Mesothelial cell of epicardium (in vitro differentiated cells): ENCODE measurements around the gene FGGY. TPM values are rescaled to one million over a fixed set of nuclear protein-coding genes. Genes with fewer than 3 reads are reported as not detected.

ENCODE experiments used
- DNase-seq, 2 experiments: peaks; one replicate each; pipeline ENCODE4 v3.0.0; 2021; ENCODE audit warnings: low spot score in 2 of 2; ENCODE audit not compliant: unreplicated experiment in 2 of 2
- H3K27ac Mint-ChIP-seq: 2 replicates; pipeline ENCODE4 v1.8.0; 2021; ENCODE audit warnings: mixed read lengths
- H3K27me3 Mint-ChIP-seq: 2 replicates; pipeline ENCODE4 v1.8.0; 2021; ENCODE audit warnings: low read depth, mixed read lengths
- H3K36me3 Mint-ChIP-seq: 2 replicates; pipeline ENCODE4 v1.8.0; 2021; ENCODE audit warnings: mixed read lengths
- H3K4me1 Mint-ChIP-seq: 2 replicates; pipeline ENCODE4 v1.8.0; 2021; ENCODE audit warnings: mixed read lengths
- H3K4me3 Mint-ChIP-seq: 2 replicates; pipeline ENCODE4 v1.8.0; 2021; ENCODE audit warnings: mild to moderate bottlenecking, moderate library complexity, mixed read lengths
- H3K9me3 Mint-ChIP-seq: 2 replicates; pipeline ENCODE4 v1.8.0; 2021; ENCODE audit warnings: mixed read lengths
- CTCF ChIP-seq: fragments of 200-600 bp; sonication (generic); IDR thresholded peaks from one replicate; pipeline ENCODE4 v1.5.0; 2021; ENCODE audit warnings: antibody characterized with exemption; ENCODE audit not compliant: unreplicated experiment
- total RNA-seq: library from RNA; stranded (reverse); gene quantifications from 3 replicates; pipeline ENCODE4 v1.2.1, GENCODE V29; 2021

The FGGY gene
- total RNA-seq, 1 donor from 2014 or later, result 21.8 TPM

- no peak for DNase-seq
- Mint-ChIP-seq H3K27ac (peak overlapping the region; percentile 26), H3K4me1 (peaks cover 54% of the 10 kb centered on the region), H3K27me3 (no peaks in the 10 kb centered on the region), H3K4me3 (no peak overlapping the region), H3K36me3 (no peaks in the 10 kb centered on the region), H3K9me3 (no peaks in the 10 kb centered on the region)
- TF ChIP-seq CTCF, result no peak
These were observed 472.2 kb downstream of the FGGY start for GRCh38 chr1:59768792-59769735.

GRCh38 chr1:59769736-59770095 is 472.8 kb downstream of the FGGY start:
- Mint-ChIP-seq H3K4me3 (no peak overlapping the region), H3K9me3 (no peaks in the 10 kb centered on the region), H3K4me1 (peaks cover 51% of the 10 kb centered on the region), H3K27me3 (no peaks in the 10 kb centered on the region), H3K27ac (no peak overlapping the region), H3K36me3 (no peaks in the 10 kb centered on the region)
- DNase-seq, result no peak
- no peak for TF ChIP-seq CTCF

GRCh38 chr1:59771361-59771760 is 474.5 kb downstream of the FGGY start:
- DNase-seq, result no peak
- Mint-ChIP-seq H3K27me3 (no peaks in the 10 kb centered on the region), H3K9me3 (no peaks in the 10 kb centered on the region), H3K27ac (no peak overlapping the region), H3K36me3 (no peaks in the 10 kb centered on the region), H3K4me3 (no peak overlapping the region), H3K4me1 (peaks cover 38% of the 10 kb centered on the region)
- no peak for TF ChIP-seq CTCF

GRCh38 chr1:59775480-59775879 is 478.6 kb downstream of the FGGY start:
- Mint-ChIP-seq H3K9me3 (no peaks in the 10 kb centered on the region), H3K27me3 (no peaks in the 10 kb centered on the region), H3K36me3 (no peaks in the 10 kb centered on the region), H3K4me3 (no peak overlapping the region), H3K27ac (no peak overlapping the region), H3K4me1 (peaks cover 8% of the 10 kb centered on the region)
- DNase-seq, result no peak
- no peak for TF ChIP-seq CTCF

GRCh38 chr1:59776960-59777852 is 480.3 kb downstream of the FGGY start:
- Mint-ChIP-seq H3K4me3 (no peak overlapping the region), H3K4me1 (peaks cover 5% of the 10 kb centered on the region), H3K9me3 (no peaks in the 10 kb centered on the region), H3K27ac (no peak overlapping the region), H3K36me3 (no peaks in the 10 kb centered on the region), H3K27me3 (no peaks in the 10 kb centered on the region)
- no peak for TF ChIP-seq CTCF
- DNase-seq, result no peak
